Suprapubic skin (tissue), 4 donors: Measurements from ENCODE around the gene CDON. TPM values are rescaled to one million over a fixed set of nuclear protein-coding genes. Genes with fewer than 3 reads are reported as not detected.
A peak's percentile ranks its signal among the peaks of the same experiment; 100 is the strongest.

Source experiments
- DNase-seq, 2 donors: peaks; one replicate each; pipeline ENCODE4 v3.0.0-alpha.2; 2019; ENCODE audit warnings: low spot score in 2 of 2
- H3K27ac ChIP-seq: fragments of 200-600 bp; sonication (generic); one replicate; pipeline ENCODE4 v1.5.1; 2019
- H3K27me3 ChIP-seq: fragments of 200-600 bp; sonication (generic); one replicate; pipeline ENCODE4 v1.5.1; 2019
- H3K36me3 ChIP-seq: fragments of 200-600 bp; sonication (generic); one replicate; pipeline ENCODE4 v1.5.1; 2019
- H3K4me1 ChIP-seq: fragments of 200-600 bp; sonication (generic); one replicate; pipeline ENCODE4 v1.5.1; 2019
- H3K4me3 ChIP-seq: fragments of 200-600 bp; sonication (generic); one replicate; pipeline ENCODE4 v1.5.1; 2019; ENCODE audit warnings: mild to moderate bottlenecking
- H3K9me3 ChIP-seq: fragments of 200-600 bp; sonication (generic); one replicate; pipeline ENCODE4 v1.5.1; 2019
- CTCF ChIP-seq, 2 donors: fragments of 200-600 bp in 1 of 2; fragments of 450-650 bp in 1 of 2; sonication (generic) in 1 of 2; IDR thresholded peaks; one replicate each; pipeline ENCODE4 v1.5.1; 2016 to 2019; ENCODE audit warnings: antibody characterized with exemption in 2 of 2, mild to moderate bottlenecking in 1 of 2, moderate library complexity in 1 of 2
- EP300 ChIP-seq: sonication (generic); formaldehyde crosslinking; IDR thresholded peaks from one replicate; pipeline ENCODE4 v1.6.1; 2017; ENCODE audit warnings: antibody characterized with exemption
- POLR2A ChIP-seq, 2 donors: fragments of 450-650 bp; IDR thresholded peaks; one replicate each; pipeline ENCODE4 v1.6.1; 2017; ENCODE audit warnings: antibody characterized with exemption in 2 of 2, mild to moderate bottlenecking in 2 of 2, moderate library complexity in 2 of 2
- POLR2AphosphoS5 ChIP-seq, 3 donors: sonication (generic); formaldehyde crosslinking; IDR thresholded peaks; one replicate each; pipeline ENCODE4 v1.6.1; 2017; ENCODE audit warnings: antibody characterized with exemption in 3 of 3
- WGBS: methylation state at CpG from one replicate; pipeline ENCODE4 v1.1.5; 2018; 5-methylcytosine and 5-hydroxymethylcytosine counted together
- total RNA-seq, 4 donors: library from RNA; depleted of rRNA; stranded (reverse); fragments of >200 nt; gene quantifications; one replicate each; pipeline ENCODE4 v1.1.0, GENCODE V29; 2016

CDON gene
- total RNA-seq, 4 donors from 2014 or later, result 27.6 to 67.4 (median 43.1) TPM

GRCh38 chr11:126083829-126084607 lies 21.4 kb upstream of the CDON start:
- Histone ChIP-seq H3K4me3 (no peak overlapping the region), H3K4me1 (peaks cover 18% of the 10 kb centered on the region), H3K9me3 (no peaks in the 10 kb centered on the region), H3K36me3 (no peaks in the 10 kb centered on the region), H3K27ac (no peak overlapping the region), H3K27me3 (no peaks in the 10 kb centered on the region)
- no peak for DNase-seq
- 74% methylated on average over 12 of the region's 12 CpGs for WGBS
- TF ChIP-seq POLR2A (IDR thresholded peaks at IDR 0.05) (no peak), POLR2AphosphoS5 (IDR thresholded peaks at IDR 0.05) (no peak), CTCF (IDR thresholded peaks at IDR 0.05) (no peak), EP300 (no peak)

- H3K27ac ChIP-seq, result peak overlapping the region; percentile 27
- no peak overlapping the region for H3K4me3 ChIP-seq
- DNase-seq, result no peak
- WGBS, result 80% methylated on average over 14 of the region's 17 CpGs
- peaks cover 18% of the 10 kb centered on the region for H3K4me1 ChIP-seq
- no peaks in the 10 kb centered on the region for H3K27me3 ChIP-seq
- no peak for TF ChIP-seq EP300
- no peak for TF ChIP-seq CTCF (IDR thresholded peaks at IDR 0.05)
- TF ChIP-seq POLR2A (IDR thresholded peaks at IDR 0.05), result no peak
- TF ChIP-seq POLR2AphosphoS5 (IDR thresholded peaks at IDR 0.05), result no peak
- H3K9me3 ChIP-seq, result no peaks in the 10 kb centered on the region
- H3K36me3 ChIP-seq, result no peaks in the 10 kb centered on the region
Measured at GRCh38 chr11:126082251-126083109, 19.8 kb upstream of the CDON start.

GRCh38 chr11:126081915-126082250 lies 19.2 kb upstream of the CDON start:
- no peaks in the 10 kb centered on the region for H3K9me3 ChIP-seq

GRCh38 chr11:126080161-126080941 lies 17.7 kb upstream of the CDON start:
- H3K4me3 ChIP-seq, result no peak overlapping the region
- no peak for TF ChIP-seq POLR2A (IDR thresholded peaks at IDR 0.05)
- TF ChIP-seq EP300, result no peak
- TF ChIP-seq POLR2AphosphoS5 (IDR thresholded peaks at IDR 0.05), result no peak
- TF ChIP-seq CTCF (IDR thresholded peaks at IDR 0.05), result no peak
- no peaks in the 10 kb centered on the region for H3K9me3 ChIP-seq
- WGBS, result 51% methylated on average over 5 of the region's 8 CpGs
- no peak for DNase-seq
- peak overlapping the region; percentile 1 for H3K27ac ChIP-seq
- H3K4me1 ChIP-seq, result peaks cover 18% of the 10 kb centered on the region
- no peaks in the 10 kb centered on the region for H3K27me3 ChIP-seq
- H3K36me3 ChIP-seq, result no peaks in the 10 kb centered on the region

More at GRCh38 chr11:126081915-126082250, 19.2 kb upstream of the CDON start:
- H3K27ac ChIP-seq, result no peak overlapping the region
- no peak overlapping the region for H3K4me3 ChIP-seq
- no peaks in the 10 kb centered on the region for H3K27me3 ChIP-seq
- 76% methylated on average over 4 of the region's 4 CpGs for WGBS
- no peaks in the 10 kb centered on the region for H3K36me3 ChIP-seq
- TF ChIP-seq CTCF (IDR thresholded peaks at IDR 0.05), result no peak
- peaks cover 18% of the 10 kb centered on the region for H3K4me1 ChIP-seq
- no peak for DNase-seq
